Natural killer cell (primary cell): ENCODE data around the gene IQGAP3. TPM values are rescaled to one million over a fixed set of nuclear protein-coding genes. Genes with fewer than 3 reads are reported as not detected.

ENCODE experiments used
- ATAC-seq, 3 donors: fragments of 150-1000 bp in 2 of 3; fragments of 200-7000 bp in 1 of 3; cut with Tn5 transposase; 1 replicate in 1 of 3; 2 replicates in 2 of 3; pipeline ENCODE4 v1.10.0; 2021; ENCODE audit warnings: mild to moderate bottlenecking in 2 of 3, moderate library complexity in 2 of 3
- DNase-seq, 2 donors: peaks; one replicate each; pipeline versions ENCODE4 v3.0.0 to v3.0.0-alpha.2; 2013 to 2021; ENCODE audit warnings: mixed read lengths in 1 of 2
- H3K27ac ChIP-seq: one replicate; pipeline ENCODE4 v1.5.1; 2013; ENCODE audit warnings: mild to moderate bottlenecking, low read length
- H3K27me3 ChIP-seq: one replicate; pipeline ENCODE4 v1.6.1; 2013; ENCODE audit warnings: low read length; ENCODE audit not compliant: control insufficient read depth, insufficient read depth
- H3K36me3 ChIP-seq: one replicate; pipeline ENCODE4 v1.6.1; 2013; ENCODE audit warnings: low read length; ENCODE audit not compliant: control insufficient read depth, insufficient read depth
- H3K4me1 ChIP-seq: one replicate; pipeline ENCODE4 v1.6.1; 2013; ENCODE audit warnings: low read length; ENCODE audit not compliant: control insufficient read depth, insufficient read depth
- H3K4me3 ChIP-seq: one replicate; pipeline ENCODE4 v1.5.1; 2013; ENCODE audit warnings: low read length
- H3K9me3 ChIP-seq: one replicate; pipeline ENCODE4 v1.6.1; 2013; ENCODE audit warnings: low read length; ENCODE audit not compliant: control insufficient read depth, insufficient read depth
- H3K27ac Mint-ChIP-seq, 2 donors: one replicate each; pipeline ENCODE4 v1.8.0; 2022; ENCODE audit warnings: mild to moderate bottlenecking in 2 of 2, mixed read lengths in 2 of 2, moderate library complexity in 1 of 2
- H3K27me3 Mint-ChIP-seq, 2 donors: one replicate each; pipeline ENCODE4 v1.8.0; 2022; ENCODE audit warnings: low read depth in 2 of 2, mixed read lengths in 2 of 2
- H3K36me3 Mint-ChIP-seq: one replicate; pipeline ENCODE4 v1.8.0; 2022; ENCODE audit warnings: mixed read lengths
- H3K4me1 Mint-ChIP-seq, 2 donors: one replicate each; pipeline ENCODE4 v1.8.0; 2022; ENCODE audit warnings: mixed read lengths in 2 of 2
- H3K4me3 Mint-ChIP-seq: one replicate; pipeline ENCODE4 v1.8.0; 2022; ENCODE audit warnings: mild to moderate bottlenecking, moderate library complexity, mixed read lengths
- H3K9me3 Mint-ChIP-seq, 2 donors: one replicate each; pipeline ENCODE4 v1.8.0; 2022; ENCODE audit warnings: mixed read lengths in 2 of 2
- CTCF ChIP-seq: fragments of 200-600 bp; IDR thresholded peaks from one replicate; pipeline ENCODE4 v1.8.0; 2022; ENCODE audit warnings: antibody characterized with exemption
- WGBS: methylation state at CpG from one replicate; pipeline ENCODE4 v1.1.7; 2013; ENCODE audit warnings: missing lambda C conversion rate; ENCODE audit not compliant: insufficient coverage; 5-methylcytosine and 5-hydroxymethylcytosine counted together
- intact Hi-C: fragments of 100-400 bp; cut with micrococcal nuclease; formaldehyde crosslinking; loops from one replicate; pipeline ENCODE4 v1.14.2; 2022
- total RNA-seq, 4 donors: library from RNA; stranded (reverse); fragments of 120-200 nt in 1 of 4; gene quantifications; one replicate each; pipeline versions ENCODE4 v1.2.3 to v1.2.4, GENCODE V29; 2013 to 2022

Gene IQGAP3
- total RNA-seq, 3 donors from 2014 or later (not counting 1 experiment from before 2014, with no cell fraction given), result 0.08 to 0.21 (median 0.14) TPM

GRCh38 chr1:156483397-156483796, 89.0 kb downstream of the IQGAP3 start:
- intact Hi-C loops, result no loop called here

GRCh38 chr1:156482276-156482675, 90.1 kb downstream of the IQGAP3 start:
- H3K27ac ChIP-seq, result no peak overlapping the region
- 96% methylated on average over 19 of the region's 19 CpGs for WGBS
- H3K4me3 ChIP-seq, result no peak overlapping the region
- intact Hi-C loops, result no loop called here
- no peaks in the 10 kb centered on the region for H3K27me3 Mint-ChIP-seq
- no peak for TF ChIP-seq CTCF
- peaks cover 48 to 67% of the 10 kb centered on the region in 2 donors for H3K4me1 Mint-ChIP-seq
- H3K9me3 Mint-ChIP-seq, result no peaks in the 10 kb centered on the region
- peaks cover 63% of the 10 kb centered on the region for H3K36me3 ChIP-seq
- DNase-seq (no peak), ATAC-seq (no peak)
- H3K4me3 Mint-ChIP-seq, result no peak overlapping the region
- no peaks in the 10 kb centered on the region for H3K9me3 ChIP-seq
- H3K27me3 ChIP-seq, result no peaks in the 10 kb centered on the region
- peaks cover 14% of the 10 kb centered on the region for H3K36me3 Mint-ChIP-seq
- H3K4me1 ChIP-seq, result peaks cover 46% of the 10 kb centered on the region
- H3K27ac Mint-ChIP-seq, result peak overlapping the region; percentile 90 to 93

More at GRCh38 chr1:156483397-156483796, 89.0 kb downstream of the IQGAP3 start:
- WGBS, result 93% methylated on average over 2 of the region's 2 CpGs
- H3K27me3 ChIP-seq, result no peaks in the 10 kb centered on the region
- no peak overlapping the region for H3K4me3 ChIP-seq
- DNase-seq (no peak), ATAC-seq (no peak)
- H3K36me3 ChIP-seq, result peaks cover 51% of the 10 kb centered on the region
- H3K27ac ChIP-seq, result no peak overlapping the region
- no peaks in the 10 kb centered on the region for H3K27me3 Mint-ChIP-seq
- TF ChIP-seq CTCF, result no peak
- H3K27ac Mint-ChIP-seq, result peak overlapping the region; percentile 61 to 90
- peaks cover 59 to 78% of the 10 kb centered on the region in 2 donors for H3K4me1 Mint-ChIP-seq
- peaks cover 57% of the 10 kb centered on the region for H3K4me1 ChIP-seq
- H3K4me3 Mint-ChIP-seq, result no peak overlapping the region
- H3K36me3 Mint-ChIP-seq, result peaks cover 14% of the 10 kb centered on the region
- no peaks in the 10 kb centered on the region for H3K9me3 ChIP-seq
- no peaks in the 10 kb centered on the region for H3K9me3 Mint-ChIP-seq

- H3K4me3 Mint-ChIP-seq, result no peak overlapping the region
- Histone ChIP-seq H3K9me3 (no peaks in the 10 kb centered on the region), H3K27me3 (no peaks in the 10 kb centered on the region), H3K27ac (peak overlapping the region; percentile 22), H3K36me3 (peaks cover 70% of the 10 kb centered on the region), H3K4me3 (no peak overlapping the region), H3K4me1 (peaks cover 39% of the 10 kb centered on the region)
- no peaks in the 10 kb centered on the region for H3K9me3 Mint-ChIP-seq
- H3K36me3 Mint-ChIP-seq, result peaks cover 14% of the 10 kb centered on the region
- DNase-seq (peak in 1 of 2 donors; percentile 67), ATAC-seq (no peak)
- 72% methylated on average over 5 of the region's 5 CpGs for WGBS
- no peak for TF ChIP-seq CTCF
- H3K27ac Mint-ChIP-seq, result peak overlapping the region; percentile 90 to 93
- intact Hi-C loops, result loop anchor here (2.0 kb wide), 1 partner anchor 19 kb away; the partner anchor contains the start of gene MEF2D
- peaks cover 44 to 65% of the 10 kb centered on the region in 2 donors for H3K4me1 Mint-ChIP-seq
- no peaks in the 10 kb centered on the region for H3K27me3 Mint-ChIP-seq
Measured at GRCh38 chr1:156481527-156481926, 90.8 kb downstream of the IQGAP3 start.
